ENCODE measurements around the gene FGF4.

FGF4 gene

GRCh38 chr11:69813839-69814238, 38.7 kb upstream of the FGF4 start:
- no peaks in the 10 kb centered on the region for H3K36me3 Mint-ChIP-seq (ENCODE audit: low read depth)
- peaks cover 27% of the 10 kb centered on the region for H3K27me3 Mint-ChIP-seq
- H3K27ac Mint-ChIP-seq: peak overlapping the region; percentile 52
- ATAC-seq (no peak), DNase-seq (no peak)
- H3K4me1 Mint-ChIP-seq: no peaks in the 10 kb centered on the region
- no peaks in the 10 kb centered on the region for H3K9me3 Mint-ChIP-seq
- H3K4me3 Mint-ChIP-seq: no peak overlapping the region

GRCh38 chr11:69812946-69813345, 37.8 kb upstream of the FGF4 start:
- Mint-ChIP-seq H3K27me3 (peaks cover 29% of the 10 kb centered on the region), H3K9me3 (no peaks in the 10 kb centered on the region), H3K27ac (no peak overlapping the region), H3K4me3 (no peak overlapping the region), H3K4me1 (no peaks in the 10 kb centered on the region), H3K36me3 (ENCODE audit: low read depth) (no peaks in the 10 kb centered on the region)
- no peak for DNase-seq
- no peak for ATAC-seq

GRCh38 chr11:69812256-69812655, 37.1 kb upstream of the FGF4 start:
- ATAC-seq (no peak), DNase-seq (no peak)
- no peaks in the 10 kb centered on the region for H3K4me1 Mint-ChIP-seq
- H3K36me3 Mint-ChIP-seq (ENCODE audit: low read depth): no peaks in the 10 kb centered on the region
- no peaks in the 10 kb centered on the region for H3K9me3 Mint-ChIP-seq
- H3K4me3 Mint-ChIP-seq: no peak overlapping the region
- H3K27ac Mint-ChIP-seq: no peak overlapping the region
- peaks cover 31% of the 10 kb centered on the region for H3K27me3 Mint-ChIP-seq

GRCh38 chr11:69811431-69811830, 36.3 kb upstream of the FGF4 start:
- ATAC-seq (no peak), DNase-seq (no peak)
- Mint-ChIP-seq H3K9me3 (no peaks in the 10 kb centered on the region), H3K27ac (no peak overlapping the region), H3K4me3 (no peak overlapping the region), H3K36me3 (ENCODE audit: low read depth) (no peaks in the 10 kb centered on the region), H3K27me3 (peaks cover 27% of the 10 kb centered on the region), H3K4me1 (no peaks in the 10 kb centered on the region)

- H3K4me3 Mint-ChIP-seq: no peak overlapping the region
- peaks cover 23% of the 10 kb centered on the region for H3K27me3 Mint-ChIP-seq
- no peak for DNase-seq
- no peaks in the 10 kb centered on the region for H3K9me3 Mint-ChIP-seq
- no peaks in the 10 kb centered on the region for H3K4me1 Mint-ChIP-seq
- no peak overlapping the region for H3K27ac Mint-ChIP-seq
- no peaks in the 10 kb centered on the region for H3K36me3 Mint-ChIP-seq (ENCODE audit: low read depth)
- peak; percentile 26 for ATAC-seq
Measured at GRCh38 chr11:69810289-69811118, 35.4 kb upstream of the FGF4 start.

- no peak for ATAC-seq
Measured at GRCh38 chr11:69808667-69809086, 33.5 kb upstream of the FGF4 start.

GRCh38 chr11:69807106-69807815, 32.1 kb upstream of the FGF4 start:
- no peaks in the 10 kb centered on the region for H3K36me3 Mint-ChIP-seq (ENCODE audit: low read depth)
- DNase-seq (no peak), ATAC-seq (no peak)
- H3K27ac Mint-ChIP-seq: no peak overlapping the region
- peaks cover 14% of the 10 kb centered on the region for H3K27me3 Mint-ChIP-seq
- no peak overlapping the region for H3K4me3 Mint-ChIP-seq
- no peaks in the 10 kb centered on the region for H3K4me1 Mint-ChIP-seq
- H3K9me3 Mint-ChIP-seq: no peaks in the 10 kb centered on the region

More at GRCh38 chr11:69808667-69809086, 33.5 kb upstream of the FGF4 start:
- Mint-ChIP-seq H3K4me3 (no peak overlapping the region), H3K27me3 (peaks cover 16% of the 10 kb centered on the region), H3K9me3 (no peaks in the 10 kb centered on the region), H3K27ac (no peak overlapping the region), H3K4me1 (no peaks in the 10 kb centered on the region), H3K36me3 (ENCODE audit: low read depth) (no peaks in the 10 kb centered on the region)
- DNase-seq: no peak

GRCh38 chr11:69804769-69805508, 29.8 kb upstream of the FGF4 start:
- Mint-ChIP-seq H3K4me1 (no peaks in the 10 kb centered on the region), H3K9me3 (no peaks in the 10 kb centered on the region), H3K4me3 (no peak overlapping the region), H3K36me3 (ENCODE audit: low read depth) (no peaks in the 10 kb centered on the region), H3K27me3 (peaks cover 14% of the 10 kb centered on the region), H3K27ac (no peak overlapping the region)
- ATAC-seq (peak; percentile 18), DNase-seq (no peak)

- H3K4me3 Mint-ChIP-seq: no peak overlapping the region
- H3K27me3 Mint-ChIP-seq: peaks cover 10% of the 10 kb centered on the region
- H3K4me1 Mint-ChIP-seq: no peaks in the 10 kb centered on the region
- H3K36me3 Mint-ChIP-seq (ENCODE audit: low read depth): no peaks in the 10 kb centered on the region
- H3K9me3 Mint-ChIP-seq: no peaks in the 10 kb centered on the region
- no peak for ATAC-seq
- no peak overlapping the region for H3K27ac Mint-ChIP-seq
- no peak for DNase-seq
Measured at GRCh38 chr11:69803604-69804218, 28.6 kb upstream of the FGF4 start.

GRCh38 chr11:69803022-69803421, 27.9 kb upstream of the FGF4 start:
- Mint-ChIP-seq H3K4me1 (no peaks in the 10 kb centered on the region), H3K27ac (no peak overlapping the region), H3K9me3 (no peaks in the 10 kb centered on the region), H3K4me3 (no peak overlapping the region), H3K27me3 (peaks cover 9% of the 10 kb centered on the region), H3K36me3 (ENCODE audit: low read depth) (no peaks in the 10 kb centered on the region)
- DNase-seq: no peak
- ATAC-seq: no peak

GRCh38 chr11:69802590-69802989, 27.4 kb upstream of the FGF4 start:
- H3K4me3 Mint-ChIP-seq: no peak overlapping the region
- DNase-seq (no peak), ATAC-seq (no peak)
- H3K27ac Mint-ChIP-seq: no peak overlapping the region
- H3K9me3 Mint-ChIP-seq: no peaks in the 10 kb centered on the region
- H3K4me1 Mint-ChIP-seq: no peaks in the 10 kb centered on the region
- H3K36me3 Mint-ChIP-seq (ENCODE audit: low read depth): no peaks in the 10 kb centered on the region
- peaks cover 8% of the 10 kb centered on the region for H3K27me3 Mint-ChIP-seq

GRCh38 chr11:69801513-69802335, 26.6 kb upstream of the FGF4 start:
- no peak for ATAC-seq

GRCh38 chr11:69800278-69800677, 25.1 kb upstream of the FGF4 start:
- Mint-ChIP-seq H3K4me3 (no peak overlapping the region), H3K4me1 (no peaks in the 10 kb centered on the region), H3K27ac (no peak overlapping the region), H3K36me3 (ENCODE audit: low read depth) (no peaks in the 10 kb centered on the region), H3K27me3 (peaks cover under 1% of the 10 kb centered on the region), H3K9me3 (no peaks in the 10 kb centered on the region)
- DNase-seq: no peak
- no peak for ATAC-seq

More at GRCh38 chr11:69801513-69802335, 26.6 kb upstream of the FGF4 start:
- Mint-ChIP-seq H3K36me3 (ENCODE audit: low read depth) (no peaks in the 10 kb centered on the region), H3K27me3 (peaks cover 6% of the 10 kb centered on the region), H3K4me3 (no peak overlapping the region), H3K27ac (no peak overlapping the region), H3K9me3 (no peaks in the 10 kb centered on the region), H3K4me1 (no peaks in the 10 kb centered on the region)
- DNase-seq: peak; percentile 52

GRCh38 chr11:69799582-69799981, 24.4 kb upstream of the FGF4 start:
- Mint-ChIP-seq H3K36me3 (ENCODE audit: low read depth) (no peaks in the 10 kb centered on the region), H3K4me3 (no peak overlapping the region), H3K27ac (no peak overlapping the region), H3K9me3 (no peaks in the 10 kb centered on the region), H3K27me3 (no peaks in the 10 kb centered on the region), H3K4me1 (no peaks in the 10 kb centered on the region)
- ATAC-seq (no peak), DNase-seq (no peak)

Measured in activated naive CD8-positive, alpha-beta T cell treated with anti-CD3 and anti-CD28 coated beads, Interleukin-2, amount 50 U/mL, for 24 hours (primary cell).